ENCODE results near the gene S100A14. TPM values are rescaled to one million over a fixed set of nuclear protein-coding genes. Genes with fewer than 3 reads are reported as not detected.
A peak's percentile ranks its signal among the peaks of the same experiment; 100 is the strongest.

S100A14 gene
- total RNA-seq, 1 donor from 2014 or later: 0.13 TPM

- peak in 1 of 2 donors; percentile 91 for DNase-seq (ENCODE audit: low read depth in 2 of 2)
Observed at GRCh38 chr1:153565529-153566374, 50.4 kb downstream of the S100A14 start, which contains the start of gene S100A2. TSS of gene S100A2 (minus strand) at chr1:153565844. CDS start at chr1:153563877, 1,967 bp downstream.

Other genes with a start within 250 kb of the S100A14 start
- gene S100A12, start 240.7 kb downstream of the S100A14 start, total RNA-seq: not detected in 2 replicates
- not detected in 2 replicates for gene S100A8, start 225.3 kb downstream of the S100A14 start, total RNA-seq
- gene S100A7A, start 199.8 kb downstream of the S100A14 start, total RNA-seq: not detected in 2 replicates
- gene S100A7, start 155.7 kb downstream of the S100A14 start, total RNA-seq: not detected in 2 replicates
- 377 and 1,309 TPM in 2 replicates for gene S100A6, start 80.3 kb downstream of the S100A14 start, total RNA-seq
- gene S100A5, start 75.4 kb downstream of the S100A14 start, total RNA-seq: not detected in 2 replicates
- gene S100A4, start 70.5 kb downstream of the S100A14 start, total RNA-seq: 2.0 and 35.9 TPM in 2 replicates
- 0.38 and 2.3 TPM in 2 replicates for gene S100A3, start 67.1 kb downstream of the S100A14 start, total RNA-seq
- gene S100A2, start 50.5 kb downstream of the S100A14 start, total RNA-seq: 0.76 and 2.2 TPM in 2 replicates
- gene S100A16, start 3.2 kb downstream of the S100A14 start, total RNA-seq: 429 and 594 TPM in 2 replicates
- gene S100A13, start 11.2 kb upstream of the S100A14 start, total RNA-seq: 124 and 129 TPM in 2 replicates
- gene S100A1, start 12.1 kb upstream of the S100A14 start, total RNA-seq: not detected in 2 replicates
- 20.7 and 23.1 TPM in 2 replicates for gene CHTOP, start 17.7 kb upstream of the S100A14 start, total RNA-seq
- gene SNAPIN, start 42.4 kb upstream of the S100A14 start, total RNA-seq: 54.6 and 55.5 TPM in 2 replicates
- 206 and 207 TPM in 2 replicates for gene ILF2, start 54.7 kb upstream of the S100A14 start, total RNA-seq
- 9.4 and 50.6 TPM in 2 replicates for gene NPR1, start 62.4 kb upstream of the S100A14 start, total RNA-seq
- 16.4 and 20.7 TPM in 2 replicates for gene INTS3, start 111.7 kb upstream of the S100A14 start, total RNA-seq
- 30.4 and 56.1 TPM in 2 replicates for gene SLC27A3, start 159.1 kb upstream of the S100A14 start, total RNA-seq